ENCODE results near the gene TMEM138.

DNA sequence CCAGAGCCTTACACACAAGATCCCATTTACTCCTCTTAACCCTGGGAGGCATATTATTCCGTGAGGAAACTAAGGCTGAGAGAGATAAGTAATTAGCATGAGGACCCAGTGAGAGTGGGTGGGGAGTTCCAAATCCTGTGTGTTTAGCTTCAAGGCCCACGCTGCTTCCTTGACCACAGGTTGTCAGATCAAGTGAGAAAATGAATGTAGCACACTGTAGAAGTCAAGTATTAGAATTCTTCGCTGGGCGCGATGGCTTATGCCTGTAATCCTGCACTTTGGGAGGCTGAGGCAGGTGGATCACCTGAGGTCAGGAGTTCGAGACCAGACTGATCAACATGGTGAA is 4.3 kb upstream of the TMEM138 start:
- TF ChIP-seq EP300 (IDR thresholded peaks at IDR 0.05): no peak
- TF ChIP-seq, protein P1, sequence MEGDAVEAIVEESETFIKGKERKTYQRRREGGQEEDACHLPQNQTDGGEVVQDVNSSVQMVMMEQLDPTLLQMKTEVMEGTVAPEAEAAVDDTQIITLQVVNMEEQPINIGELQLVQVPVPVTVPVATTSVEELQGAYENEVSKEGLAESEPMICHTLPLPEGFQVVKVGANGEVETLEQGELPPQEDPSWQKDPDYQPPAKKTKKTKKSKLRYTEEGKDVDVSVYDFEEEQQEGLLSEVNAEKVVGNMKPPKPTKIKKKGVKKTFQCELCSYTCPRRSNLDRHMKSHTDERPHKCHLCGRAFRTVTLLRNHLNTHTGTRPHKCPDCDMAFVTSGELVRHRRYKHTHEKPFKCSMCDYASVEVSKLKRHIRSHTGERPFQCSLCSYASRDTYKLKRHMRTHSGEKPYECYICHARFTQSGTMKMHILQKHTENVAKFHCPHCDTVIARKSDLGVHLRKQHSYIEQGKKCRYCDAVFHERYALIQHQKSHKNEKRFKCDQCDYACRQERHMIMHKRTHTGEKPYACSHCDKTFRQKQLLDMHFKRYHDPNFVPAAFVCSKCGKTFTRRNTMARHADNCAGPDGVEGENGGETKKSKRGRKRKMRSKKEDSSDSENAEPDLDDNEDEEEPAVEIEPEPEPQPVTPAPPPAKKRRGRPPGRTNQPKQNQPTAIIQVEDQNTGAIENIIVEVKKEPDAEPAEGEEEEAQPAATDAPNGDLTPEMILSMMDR (IDR thresholded peaks at IDR 0.05): no peak
